HepG2 (cell line): ENCODE results near the gene SLC5A6. TPM values are rescaled to one million over a fixed set of nuclear protein-coding genes. Genes with fewer than 3 reads are reported as not detected.

Source experiments
- ATAC-seq: fragments of 200-7000 bp; cut with Tn5 transposase; 3 replicates; pipeline ENCODE4 v1.9.1; 2020; ENCODE audit warnings: mild to moderate bottlenecking, moderate library complexity
- BruUV-seq: library from RNA; stranded (reverse); fragments of 400-500 nt; replicated peaks from 2 replicates; lab custom pipeline; 2021; lab: Mats Ljungman, UMichigan
- CTCF ChIA-PET: fragments of 300-600 bp; formaldehyde crosslinking; extraction: SDS; loops from one replicate; lab custom pipeline; 2021; ENCODE audit warnings: low total read pairs, inconsistent platforms, low intra/inter-chr PET ratio; lab: Yijun Ruan, JAX
- POLR2A ChIA-PET: fragments of 350-600 bp; sonication (Branson Sonifier 250); formaldehyde crosslinking; loops from one replicate; lab custom pipeline; 2020; ENCODE audit warnings: antibody characterized with exemption, inconsistent platforms; lab: Yijun Ruan, JAX
- DNase-seq: peaks from one replicate; pipeline ENCODE4 v3.0.0-alpha.2; 2015; ENCODE audit warnings: low spot score
- FAIRE-seq: peaks from 3 replicates; lab custom pipeline; 2011; peaks lifted over from hg19 to GRCh38; lab: Jason Lieb, UNC
- H2AFZ ChIP-seq: one replicate; pipeline ENCODE4 v1.6.1; 2011; ENCODE audit warnings: low read length, inconsistent platforms
- H3K27ac ChIP-seq: fragments of 300-600 bp; 3 replicates; pipeline ENCODE4 v1.8.0; 2011; ENCODE audit warnings: mixed run types, mild to moderate bottlenecking, mixed read lengths, low read length, inconsistent platforms; ENCODE audit not compliant: insufficient read depth; ENCODE audit errors: extremely low read length
- H3K27me3 ChIP-seq, 2 experiments: fragments of 200-600 bp in 1 of 2; 2 replicates in 1 of 2; 3 replicates in 1 of 2; pipeline versions ENCODE4 v1.6.0 to v1.8.0; 2011; ENCODE audit warnings: low read length in 2 of 2, mild to moderate bottlenecking in 2 of 2, moderate library complexity in 2 of 2, inconsistent platforms in 1 of 2; ENCODE audit not compliant: insufficient read depth in 2 of 2, control insufficient read depth in 1 of 2
- H3K36me3 ChIP-seq, 2 experiments: fragments of 200-600 bp in 1 of 2; replicated peaks in 1 of 2; 2 replicates in 1 of 2; 3 replicates in 1 of 2; pipeline versions ENCODE4 v1.5.1 to v1.8.0; 2011; ENCODE audit warnings: low read length in 2 of 2, inconsistent platforms in 1 of 2; ENCODE audit not compliant: insufficient read depth in 2 of 2, control insufficient read depth in 1 of 2
- H3K4me1 ChIP-seq: 2 replicates; pipeline ENCODE4 v1.5.1; 2012; ENCODE audit warnings: low read length, inconsistent platforms; ENCODE audit not compliant: insufficient read depth
- H3K4me2 ChIP-seq: 2 replicates; pipeline ENCODE4 v1.6.0; 2011; ENCODE audit warnings: low read depth, low read length, inconsistent platforms
- H3K4me3 ChIP-seq, 3 experiments: fragments of 200-600 bp in 1 of 3; sonication (generic), shearing (Covaris generic) in 1 of 3; replicated peaks in 1 of 3; 2 replicates each; pipeline ENCODE4 v1.5.1; 2011 to 2016; ENCODE audit warnings: low read length in 3 of 3, inconsistent platforms in 2 of 3, low read depth in 2 of 3, mild to moderate bottlenecking in 2 of 3, control low read depth in 1 of 3, mixed read lengths in 1 of 3; ENCODE audit not compliant: insufficient read depth in 1 of 3
- H3K79me2 ChIP-seq: one replicate; pipeline ENCODE4 v1.6.1; 2011; ENCODE audit warnings: low read length, inconsistent platforms; ENCODE audit not compliant: insufficient read depth
- H3K9ac ChIP-seq: 2 replicates; pipeline ENCODE4 v1.6.0; 2011; ENCODE audit warnings: mild to moderate bottlenecking, low read depth, low read length, inconsistent platforms; ENCODE audit not compliant: insufficient read depth
- H3K9me3 ChIP-seq: 2 replicates; pipeline ENCODE4 v1.5.1; 2012; ENCODE audit warnings: mild to moderate bottlenecking, low read length
- H4K20me1 ChIP-seq: 2 replicates; pipeline ENCODE4 v1.6.0; 2011; ENCODE audit warnings: inconsistent platforms, mild to moderate bottlenecking, low read length, moderate library complexity; ENCODE audit not compliant: insufficient read depth
- CHD2 ChIP-seq: IDR thresholded peaks from 2 replicates; pipeline ENCODE4 v1.6.1; 2011; ENCODE audit warnings: low read depth, low read length, improper control_type of control experiment
- PBX3 ChIP-seq: sonication (generic); formaldehyde crosslinking; IDR thresholded peaks from 2 replicates; pipeline ENCODE4 v1.8.1; 2023; ENCODE audit warnings: missing genetic modification reagents, inconsistent platforms, borderline replicate concordance
- SIN3B ChIP-seq: fragments of 150-350 bp; IDR thresholded peaks from 2 replicates; pipeline ENCODE4 v1.6.1; 2014; ENCODE audit warnings: low read length
- SKIL ChIP-seq: sonication (generic); formaldehyde crosslinking; IDR thresholded peaks from 2 replicates; pipeline ENCODE4 v1.8.0; 2022; ENCODE audit warnings: missing genetic modification reagents, mild to moderate bottlenecking, moderate library complexity, borderline replicate concordance
- ZNF124 ChIP-seq: sonication (generic); formaldehyde crosslinking; IDR thresholded peaks from 2 replicates; pipeline ENCODE4 v1.4.0; 2020; ENCODE audit warnings: missing genetic modification reagents
- ZNF644 ChIP-seq: IDR thresholded peaks from 2 replicates; pipeline ENCODE4 v1.6.1; 2016; ENCODE audit warnings: low read depth
- ZNF652 ChIP-seq: IDR thresholded peaks from 2 replicates; pipeline ENCODE4 v1.6.1; 2016; ENCODE audit warnings: low read depth, borderline replicate concordance
- WGBS: methylation state at CpG from one replicate; pipeline ENCODE4 v1.1.6; 2017; ENCODE audit warnings: low lambda C conversion rate; 5-methylcytosine and 5-hydroxymethylcytosine counted together
- in situ Hi-C: cut with HindIII; loops from 2 replicates; pipeline ENCODE4 v1.10.0; 2017; ENCODE audit warnings: low pct_unique_long_range_greater_than_20kb; ENCODE audit not compliant: extremely low pct_ligation_motif_present
- intact Hi-C: fragments of 100-400 bp; cut with micrococcal nuclease; formaldehyde crosslinking; loops from one replicate; pipeline ENCODE4 v1.10.0; 2022; ENCODE audit not compliant: unreplicated experiment
- polyA plus RNA-seq, 8 experiments: library from polyadenylated mRNA; depleted of rRNA in 3 of 8; stranded (reverse) in 7 of 8; unstranded in 1 of 8; fragments of >200 nt; fragmentation: Illumina TruSeq in 4 of 8; extraction: Trizol in 4 of 8; gene quantifications; 2 replicates each; pipeline versions ENCODE4 v1.2.1 to v1.2.3, GENCODE V29; 2011 to 2016; ENCODE audit warnings: low read depth in 4 of 8, missing spikeins in 1 of 8, mixed read lengths in 1 of 8; ENCODE audit not compliant: insufficient read depth in 1 of 8
- total RNA-seq, 5 experiments: library from RNA; depleted of rRNA; stranded (reverse); fragments of >200 nt; fragmentation: Illumina TruSeq; extraction: Trizol; gene quantifications; 2 replicates each; pipeline ENCODE4 v1.2.3, GENCODE V29; 2016; ENCODE audit warnings: low read depth in 1 of 5
- TF ChIP-seq, protein P1 (sequence below): IDR thresholded peaks from 2 replicates; pipeline ENCODE4 v1.6.1; 2018; ENCODE audit warnings: missing genetic modification reagents
- TF ChIP-seq, protein P2 (sequence below): sonication (generic); formaldehyde crosslinking; IDR thresholded peaks from 2 replicates; pipeline ENCODE4 v1.5.0; 2020; ENCODE audit warnings: mild to moderate bottlenecking, missing genetic modification reagents
- TF ChIP-seq, protein P3 (sequence below): sonication (generic); formaldehyde crosslinking; IDR thresholded peaks from 2 replicates; pipeline ENCODE4 v1.5.1; 2020; ENCODE audit warnings: missing genetic modification reagents, mild to moderate bottlenecking, borderline replicate concordance

Gene SLC5A6
- total and polyA plus RNA-seq, 2 of the 13 experiments (the other 11 are each of a cell fraction or from before 2014, with no cell fraction given), result 135 to 417 TPM

GRCh38 chr2:27189989-27190388 lies 22.1 kb downstream of the SLC5A6 start:
- Histone ChIP-seq H3K4me1 (peaks cover 52% of the 10 kb centered on the region), H3K9ac (no peak overlapping the region), H3K27me3 (no peaks in the 10 kb centered on the region), H3K9me3 (no peaks in the 10 kb centered on the region), H3K79me2 (no peaks in the 10 kb centered on the region), H4K20me1 (no peaks in the 10 kb centered on the region), H2AFZ (no peak overlapping the region), H3K27ac (no peak overlapping the region), H3K4me3 (no peak overlapping the region)
- in situ Hi-C loops, result loop anchor here (5.0 kb wide), 1 partner anchor 38 kb away; no protein-coding TSS in a partner anchor
- FAIRE-seq, result no peak
- no peak for ATAC-seq
- no TSS peak for BruUV-seq
- DNase-seq, result no peak
- CTCF ChIA-PET, result no interaction called here
- POLR2A ChIA-PET, result interaction anchor here (0.6 to 1.8 kb wide), 4 partner anchors 31 to 73 kb away, joined by 3 to 9 read pairs (median 3); partner anchors contain the start of gene SLC30A3
- no peak for TF ChIP-seq CHD2
- TF ChIP-seq, protein P1, sequence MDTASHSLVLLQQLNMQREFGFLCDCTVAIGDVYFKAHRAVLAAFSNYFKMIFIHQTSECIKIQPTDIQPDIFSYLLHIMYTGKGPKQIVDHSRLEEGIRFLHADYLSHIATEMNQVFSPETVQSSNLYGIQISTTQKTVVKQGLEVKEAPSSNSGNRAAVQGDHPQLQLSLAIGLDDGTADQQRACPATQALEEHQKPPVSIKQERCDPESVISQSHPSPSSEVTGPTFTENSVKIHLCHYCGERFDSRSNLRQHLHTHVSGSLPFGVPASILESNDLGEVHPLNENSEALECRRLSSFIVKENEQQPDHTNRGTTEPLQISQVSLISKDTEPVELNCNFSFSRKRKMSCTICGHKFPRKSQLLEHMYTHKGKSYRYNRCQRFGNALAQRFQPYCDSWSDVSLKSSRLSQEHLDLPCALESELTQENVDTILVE (CRISPR knock-in tag), result no peak
- TF ChIP-seq, protein P2, sequence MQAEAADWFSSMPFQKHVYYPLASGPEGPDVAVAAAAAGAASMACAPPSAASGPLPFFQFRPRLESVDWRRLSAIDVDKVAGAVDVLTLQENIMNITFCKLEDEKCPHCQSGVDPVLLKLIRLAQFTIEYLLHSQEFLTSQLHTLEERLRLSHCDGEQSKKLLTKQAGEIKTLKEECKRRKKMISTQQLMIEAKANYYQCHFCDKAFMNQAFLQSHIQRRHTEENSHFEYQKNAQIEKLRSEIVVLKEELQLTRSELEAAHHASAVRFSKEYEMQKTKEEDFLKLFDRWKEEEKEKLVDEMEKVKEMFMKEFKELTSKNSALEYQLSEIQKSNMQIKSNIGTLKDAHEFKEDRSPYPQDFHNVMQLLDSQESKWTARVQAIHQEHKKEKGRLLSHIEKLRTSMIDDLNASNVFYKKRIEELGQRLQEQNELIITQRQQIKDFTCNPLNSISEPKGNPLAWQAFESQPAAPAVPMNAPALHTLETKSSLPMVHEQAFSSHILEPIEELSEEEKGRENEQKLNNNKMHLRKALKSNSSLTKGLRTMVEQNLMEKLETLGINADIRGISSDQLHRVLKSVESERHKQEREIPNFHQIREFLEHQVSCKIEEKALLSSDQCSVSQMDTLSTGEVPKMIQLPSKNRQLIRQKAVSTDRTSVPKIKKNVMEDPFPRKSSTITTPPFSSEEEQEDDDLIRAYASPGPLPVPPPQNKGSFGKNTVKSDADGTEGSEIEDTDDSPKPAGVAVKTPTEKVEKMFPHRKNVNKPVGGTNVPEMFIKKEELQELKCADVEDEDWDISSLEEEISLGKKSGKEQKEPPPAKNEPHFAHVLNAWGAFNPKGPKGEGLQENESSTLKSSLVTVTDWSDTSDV, result no peak
- no peak for TF ChIP-seq ZNF644 (CRISPR knock-in tag)
- TF ChIP-seq, protein P3, sequence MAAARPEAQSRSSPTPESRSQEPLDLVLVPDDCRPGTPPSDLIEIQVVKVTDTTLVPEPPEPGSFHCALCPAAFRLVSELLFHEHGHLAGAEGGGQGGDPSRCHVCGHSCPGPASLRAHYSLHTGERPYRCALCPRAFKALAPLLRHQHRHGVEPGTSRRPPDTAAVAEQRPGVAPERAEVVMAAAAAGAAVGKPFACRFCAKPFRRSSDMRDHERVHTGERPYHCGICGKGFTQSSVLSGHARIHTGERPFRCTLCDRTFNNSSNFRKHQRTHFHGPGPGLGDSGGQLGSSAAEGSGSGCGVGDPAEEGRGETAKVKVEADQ (CRISPR knock-in tag), result no peak
- no peak for TF ChIP-seq ZNF124 (CRISPR knock-in tag)
- TF ChIP-seq SKIL, result no peak
- TF ChIP-seq SIN3B, result no peak
- TF ChIP-seq PBX3 (CRISPR knock-in tag), result no peak
- TF ChIP-seq ZNF652 (CRISPR knock-in tag), result no peak
- TF ChIP-seq, all 625 proteins: peak for 0
- Histone ChIP-seq H3K4me2 (no peak overlapping the region), H3K36me3 (no peaks in the 10 kb centered on the region)
- intact Hi-C loops, result loop anchor here (2.0 to 5.0 kb wide), 2 partner anchors 55 to 73 kb away; partner anchors contain the start of genes CGREF1 and PREB
- WGBS, result 96% methylated on average over 8 of the region's 8 CpGs
